Activated CD4-positive, alpha-beta T cell treated with anti-CD3 and anti-CD28 coated beads, Interleukin-2, amount 50 U/mL, for 1 hour (primary cell): ENCODE results near the gene ZNF575.
"Not testable (repeated sequence)": the region's sequence is repeated elsewhere in the genome, so short reads cannot be mapped to it uniquely, and the experiment has no call there.

Experiments used
- DNase-seq: peaks from one replicate; pipeline ENCODE4 v3.0.0-alpha.2; 2020

ZNF575 gene

DNA sequence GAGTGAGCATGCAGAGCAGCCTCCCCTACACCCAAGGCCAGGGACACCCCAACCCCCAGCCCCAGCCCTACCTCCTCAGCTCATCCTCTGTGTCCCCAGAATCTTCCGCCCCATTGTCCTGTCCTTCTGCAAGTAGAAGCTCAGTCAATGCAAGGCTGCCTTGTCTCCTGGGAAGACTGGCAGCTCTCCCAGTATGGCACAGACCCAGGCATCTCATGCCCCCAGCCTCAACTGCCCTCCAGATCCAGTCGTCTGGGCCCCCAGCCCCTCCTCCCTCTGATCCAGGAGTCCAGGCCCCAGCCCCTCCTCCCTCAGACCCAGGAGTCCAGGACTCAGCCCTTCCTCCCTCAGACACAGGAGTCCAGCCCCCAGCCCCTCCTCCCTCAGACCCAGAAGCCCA, 13.0 kb downstream of the ZNF575 start:
- DNase-seq = no peak

DNA sequence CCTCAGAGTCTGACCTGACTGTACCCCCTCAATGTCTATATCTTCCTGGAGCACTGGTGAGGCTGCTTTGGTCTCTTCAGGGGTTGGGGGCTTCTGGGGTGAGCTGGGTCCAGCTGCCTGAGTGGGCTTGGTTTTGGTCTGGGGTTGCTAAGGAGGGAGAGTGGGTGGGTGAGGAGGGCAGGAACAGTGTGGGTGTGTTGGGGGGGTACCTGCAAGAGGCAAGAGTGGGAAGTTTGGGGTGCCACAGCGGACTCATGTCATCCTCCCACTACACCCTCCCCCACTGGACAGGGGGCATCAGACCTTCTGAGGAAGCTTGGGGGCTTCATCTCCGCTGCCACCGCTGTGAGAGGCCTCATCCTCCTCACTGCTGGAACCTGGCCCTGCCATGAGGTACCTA, 13.6 kb downstream of the ZNF575 start:
- DNase-seq = no peak

DNA sequence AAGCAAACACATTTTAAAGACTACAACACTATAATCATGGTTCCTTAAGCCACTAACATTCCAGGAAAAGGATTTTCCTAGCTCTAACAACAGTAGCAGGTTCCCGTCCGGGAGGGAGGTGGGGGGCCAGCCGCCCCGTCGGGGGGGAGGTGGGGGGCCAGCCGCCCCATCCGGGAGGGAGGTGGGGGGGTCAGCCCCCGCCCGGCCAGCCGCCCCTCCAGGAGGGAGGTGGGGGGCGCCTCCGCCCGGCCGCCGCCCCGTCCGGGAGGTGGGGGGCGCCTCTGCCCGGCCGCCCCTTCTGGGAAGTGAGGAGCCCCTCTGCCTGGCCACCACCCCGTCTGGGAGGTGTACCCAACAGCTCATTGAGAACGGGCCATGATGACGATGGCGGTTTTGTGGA, 14.9 kb downstream of the ZNF575 start:
- DNase-seq = not testable (repeated sequence)

DNA sequence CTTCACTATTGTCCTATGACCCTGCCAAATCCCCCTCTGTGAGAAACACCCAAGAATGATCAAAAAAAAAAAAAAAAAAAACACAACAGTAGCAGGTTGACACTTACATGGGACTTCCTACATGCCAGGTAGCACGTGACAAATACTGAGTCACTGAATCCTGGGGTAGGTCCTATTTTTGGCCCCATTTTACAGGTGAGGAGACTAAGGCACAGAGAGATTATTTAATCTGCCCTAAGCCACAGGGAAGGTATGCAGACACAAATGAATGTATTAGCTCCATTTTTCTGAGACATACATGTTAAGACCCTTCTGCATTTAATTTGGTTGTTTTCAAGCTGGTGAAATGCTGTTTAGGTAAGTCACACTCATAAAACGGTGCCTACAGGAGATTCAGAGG, 15.7 kb downstream of the ZNF575 start:
- DNase-seq = no peak

DNA sequence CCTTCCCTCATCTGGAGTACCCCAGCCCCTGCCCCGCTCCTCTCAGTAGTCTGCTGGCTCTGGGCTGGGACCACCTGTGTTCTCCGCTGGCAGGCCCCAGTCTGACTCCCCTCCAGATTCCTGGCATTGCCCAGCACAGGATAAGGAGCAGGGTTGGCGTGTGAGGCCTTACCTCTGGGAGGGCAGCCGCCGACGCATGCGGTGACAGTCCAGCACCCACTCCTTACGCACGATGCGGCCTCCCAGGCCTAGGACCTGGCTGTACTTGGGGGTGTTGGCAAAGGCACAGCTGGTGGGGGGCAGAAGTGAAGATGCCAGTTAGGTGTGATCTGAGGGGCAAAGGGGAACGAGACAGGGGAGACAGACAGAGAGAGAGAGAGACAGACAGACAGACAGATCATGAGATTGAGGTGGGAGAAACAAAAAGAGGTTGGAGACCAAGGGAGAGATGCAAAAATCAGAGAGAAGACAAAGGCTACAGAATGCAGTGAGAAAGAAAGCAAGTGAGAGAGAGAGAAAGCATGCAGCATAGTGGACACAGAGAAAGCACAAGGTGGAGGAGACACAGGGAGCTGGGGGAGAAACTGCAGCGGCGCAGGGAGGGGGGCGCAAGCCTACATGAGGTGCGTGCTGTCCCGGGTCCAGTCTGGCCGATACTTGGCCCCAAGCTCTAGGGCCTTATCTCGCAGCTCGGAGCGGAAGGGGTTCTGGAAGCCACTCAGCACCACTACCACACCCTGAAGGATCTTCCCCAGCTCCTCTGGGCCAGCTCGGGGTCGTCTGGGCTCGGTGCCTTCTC, 18.6 kb downstream of the ZNF575 start:
- DNase-seq = no peak

DNA sequence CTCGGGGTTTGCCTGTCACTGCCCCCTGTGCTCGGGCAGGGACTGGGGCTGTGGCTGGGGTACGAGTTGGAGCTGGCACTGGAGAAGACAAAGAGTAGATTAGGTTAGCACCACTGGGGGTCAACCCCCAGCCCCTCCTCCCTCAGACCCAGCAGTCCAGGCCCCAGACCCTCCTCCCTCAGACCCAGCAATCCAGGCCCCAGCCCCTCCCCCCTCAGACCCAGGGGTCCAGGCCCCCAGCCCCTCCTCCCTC, 19.1 kb downstream of the ZNF575 start:
- DNase-seq = no peak

DNA sequence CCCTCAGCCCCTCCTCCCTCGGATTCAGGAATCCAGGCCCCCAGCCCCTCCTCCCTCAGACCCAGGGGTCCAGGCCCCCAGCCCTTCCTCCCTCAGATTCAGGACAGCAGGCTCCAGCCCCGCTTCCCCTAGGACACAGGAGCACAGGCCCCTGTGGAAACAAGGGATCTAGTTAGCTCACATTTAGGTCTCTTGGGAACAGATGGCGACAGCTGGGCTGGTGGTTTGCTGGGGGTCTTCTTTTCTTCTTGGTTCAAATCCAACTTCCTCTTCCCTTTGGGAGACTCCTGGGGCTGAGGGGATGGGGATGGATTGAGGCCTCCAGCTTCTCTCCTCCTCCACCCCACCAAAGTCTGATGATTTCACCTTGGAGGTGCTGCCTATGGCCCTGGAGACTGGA, 19.6 kb downstream of the ZNF575 start:
- no peak for DNase-seq

DNA sequence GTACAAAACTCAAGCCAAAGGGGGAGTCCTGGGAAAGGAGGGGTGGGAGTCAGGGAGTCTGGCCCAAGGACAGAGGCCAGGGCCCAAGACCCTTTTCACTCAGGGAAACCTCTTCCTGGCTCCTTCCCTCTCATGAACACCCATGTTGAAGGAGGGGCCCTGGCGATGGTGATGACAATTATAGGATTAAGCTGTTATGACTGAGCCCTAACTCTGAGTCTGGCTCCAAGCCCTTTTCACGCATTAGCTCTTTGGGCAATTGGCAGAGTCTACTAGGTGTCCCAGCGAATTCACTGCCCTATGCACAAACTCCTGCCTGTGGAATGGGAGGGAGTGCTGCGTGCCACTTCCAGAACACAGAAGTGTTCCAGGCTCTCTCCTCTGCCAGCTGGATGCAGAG, 20.7 kb downstream of the ZNF575 start:
- no peak for DNase-seq

DNA sequence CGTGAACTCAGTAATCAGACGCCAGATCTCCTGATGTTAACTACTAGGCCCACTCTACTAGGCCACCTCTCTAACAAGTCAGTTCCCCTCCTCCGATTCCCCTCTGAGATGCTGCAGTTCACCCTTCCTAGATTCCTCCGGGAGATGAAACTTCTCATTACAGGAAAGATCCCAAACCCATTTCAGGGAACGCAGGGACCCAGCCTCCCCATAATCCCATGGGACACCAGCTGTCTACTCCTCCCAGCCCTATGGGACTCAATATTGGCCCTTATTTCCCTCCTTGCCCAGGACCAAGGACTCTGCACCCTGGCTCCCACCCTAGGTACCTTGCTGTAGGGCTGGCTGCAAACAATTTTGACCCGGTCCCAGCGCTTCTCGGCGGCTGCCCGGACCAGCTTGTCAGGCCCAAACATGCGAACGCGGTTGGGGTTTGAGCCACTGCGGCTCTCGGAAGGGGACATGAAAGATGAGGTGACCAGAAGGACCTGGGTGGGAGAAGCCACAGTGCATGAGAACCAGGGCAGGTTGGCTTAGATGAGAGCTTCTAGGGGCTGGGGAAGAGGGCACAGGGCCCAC, 21.4 kb downstream of the ZNF575 start:
- no peak for DNase-seq

DNA sequence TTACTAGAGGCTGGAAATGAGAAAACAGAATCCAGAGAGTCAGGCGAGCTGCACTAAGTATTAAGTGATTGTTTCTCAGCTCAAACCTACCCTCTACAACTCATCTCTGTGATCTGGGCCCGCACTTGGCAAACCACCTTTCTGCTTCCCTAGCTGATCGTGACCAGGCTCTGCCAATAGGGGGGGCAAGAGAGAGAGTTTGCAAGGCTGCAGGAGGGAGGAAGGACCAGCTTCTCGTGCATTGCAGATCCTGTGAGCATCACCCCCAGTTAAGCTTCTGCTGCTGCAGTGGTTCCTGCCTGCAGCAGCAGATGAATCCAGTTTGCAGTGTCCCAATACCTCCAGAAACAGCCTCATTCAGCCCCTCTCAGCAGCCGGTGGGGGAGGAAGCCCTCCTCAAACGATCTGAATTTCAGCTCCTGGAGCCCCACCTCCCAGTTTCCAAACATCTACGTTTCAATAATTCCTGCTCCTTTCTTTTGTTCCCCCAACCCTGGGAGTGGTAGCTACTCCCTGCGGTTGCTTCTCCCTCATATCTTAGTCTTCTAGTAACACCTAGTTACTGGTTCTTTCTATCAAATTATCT, 22.3 kb downstream of the ZNF575 start:
- peak; percentile 84 for DNase-seq

DNA sequence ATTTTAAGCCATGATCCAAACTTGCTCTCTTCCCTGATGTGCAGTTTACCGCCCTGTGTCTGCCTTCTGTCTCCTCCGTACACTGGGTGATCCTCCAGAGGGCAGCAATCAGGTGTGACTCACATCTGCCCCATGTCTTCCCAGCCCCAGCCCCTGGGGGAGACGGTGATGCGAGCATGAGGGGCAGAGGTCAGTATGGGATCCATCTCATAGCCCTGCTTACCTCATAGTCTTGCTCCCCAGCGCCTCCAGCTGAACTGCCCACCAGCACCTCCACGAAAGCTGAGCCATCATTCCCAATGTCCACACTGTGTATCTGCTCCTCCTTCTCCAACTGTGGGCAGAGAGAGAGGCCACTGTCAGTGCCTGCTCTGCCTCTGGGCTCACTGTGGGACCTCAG, 27.7 kb downstream of the ZNF575 start:
- no peak for DNase-seq

DNA sequence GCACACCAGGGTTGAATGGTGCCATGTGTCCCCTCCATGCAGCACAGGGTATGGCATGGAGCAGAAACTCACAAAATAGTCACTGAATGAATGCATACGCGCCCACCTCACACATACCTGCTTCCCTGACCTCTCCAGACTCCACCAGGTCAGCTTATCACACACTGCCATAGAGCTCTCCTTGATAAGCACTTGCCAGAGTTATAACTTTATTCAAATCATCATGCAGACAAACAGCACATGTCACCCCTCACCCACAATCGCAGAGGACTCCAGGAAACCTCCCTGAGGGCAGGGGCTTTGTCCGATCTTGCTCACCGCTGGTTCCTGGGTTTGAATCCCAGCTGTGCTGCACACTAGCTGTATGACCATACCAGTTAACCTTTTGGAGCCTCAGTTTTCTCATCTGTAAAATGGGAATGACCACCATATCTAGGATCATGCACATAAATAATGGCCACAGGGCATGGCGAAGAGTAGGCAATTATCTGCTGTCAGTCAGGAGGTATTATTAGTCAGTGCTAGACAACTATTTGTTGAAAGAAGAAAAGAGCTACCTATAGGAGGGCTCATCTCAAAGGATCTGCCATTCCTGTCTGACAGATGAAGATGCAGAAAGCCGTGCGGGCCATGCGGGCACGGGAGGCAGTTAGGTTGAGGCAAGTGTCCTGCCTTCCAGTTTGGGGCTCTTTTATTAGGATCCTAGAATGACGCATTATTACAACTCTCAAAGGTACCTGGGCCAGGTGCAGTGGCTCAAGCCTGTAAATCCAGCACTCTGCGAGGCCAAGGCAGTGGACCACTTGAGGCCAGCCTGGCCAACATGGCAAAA, 28.4 kb downstream of the ZNF575 start:
- no peak for DNase-seq

DNA sequence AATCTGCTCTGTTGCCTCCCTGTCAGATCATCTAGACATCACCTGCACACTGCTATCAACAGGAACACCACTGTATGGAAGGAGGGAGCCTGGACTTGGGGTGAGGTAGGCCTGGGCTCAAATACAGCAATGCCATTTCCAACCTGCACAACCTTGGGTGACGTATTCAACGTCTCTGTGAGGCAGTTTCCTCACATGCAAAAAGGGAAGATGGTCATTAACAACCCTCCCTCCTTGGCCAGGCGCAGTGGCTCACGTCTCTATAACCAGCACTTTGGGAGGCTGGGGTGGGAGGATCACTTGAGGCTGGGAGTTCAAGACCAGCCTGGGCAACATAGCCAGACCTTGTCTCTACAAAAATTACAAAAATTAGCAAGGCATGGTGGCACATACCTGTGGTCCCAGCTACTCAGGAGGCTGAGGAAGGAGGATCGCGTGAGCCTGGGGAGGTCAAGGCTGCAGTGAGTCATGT, 29.3 kb downstream of the ZNF575 start:
- no peak for DNase-seq

DNA sequence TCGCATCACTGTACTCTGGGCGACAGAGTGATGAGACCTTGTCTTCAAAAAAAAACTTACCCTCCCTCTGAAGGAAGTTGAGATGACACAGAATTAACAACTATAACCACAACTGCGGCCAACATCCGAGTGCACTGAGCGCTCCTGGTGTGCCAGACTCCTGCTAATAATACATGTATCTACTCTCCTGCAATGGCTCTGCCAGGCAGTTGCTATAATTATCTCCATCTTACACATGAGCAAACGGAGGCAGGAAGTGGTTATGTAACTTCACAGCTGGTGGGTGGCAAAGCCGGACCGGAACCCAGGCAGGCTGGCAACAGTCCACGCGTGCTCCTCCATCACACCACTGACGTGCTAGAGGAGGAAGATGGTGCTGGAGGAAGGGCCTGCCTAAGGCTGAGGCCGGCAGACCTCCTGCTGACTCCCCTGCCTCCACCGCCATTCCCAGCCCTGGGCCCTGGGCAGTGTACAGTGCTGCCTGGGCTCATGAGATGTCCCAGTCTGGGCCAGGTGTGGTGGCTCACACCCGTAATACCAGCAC, 29.8 kb downstream of the ZNF575 start:
- peak; percentile 67 for DNase-seq

DNA sequence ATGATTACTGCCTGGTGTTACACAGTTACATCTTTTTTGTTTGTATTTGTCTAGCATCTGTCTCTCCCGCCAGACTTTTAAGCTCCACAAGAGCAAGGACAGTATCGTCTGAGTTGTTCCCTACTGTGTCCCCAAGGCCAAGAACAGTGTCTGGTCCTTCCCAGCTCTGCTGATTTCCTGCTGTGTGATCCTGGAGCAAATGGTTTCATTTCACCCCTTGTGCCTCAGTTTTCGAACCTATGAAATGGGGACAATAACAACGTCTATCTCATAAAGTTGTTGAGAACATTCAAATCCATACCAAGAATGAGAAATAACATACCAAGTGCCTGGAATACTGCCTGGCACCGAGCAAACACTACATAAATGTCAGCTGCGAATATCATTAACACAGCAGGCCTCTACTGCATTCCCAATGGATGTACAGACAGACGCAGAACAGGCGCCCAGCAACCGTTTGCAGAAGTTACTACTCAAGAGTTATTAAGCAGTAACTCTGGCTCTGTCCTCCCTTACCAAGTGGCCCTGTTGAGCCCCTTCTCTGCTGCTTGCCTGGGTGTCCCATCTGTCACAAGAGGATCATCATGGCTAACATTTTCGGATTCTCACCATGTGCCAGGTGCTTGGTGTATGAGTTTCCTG, 30.9 kb downstream of the ZNF575 start:
- DNase-seq = no peak

DNA sequence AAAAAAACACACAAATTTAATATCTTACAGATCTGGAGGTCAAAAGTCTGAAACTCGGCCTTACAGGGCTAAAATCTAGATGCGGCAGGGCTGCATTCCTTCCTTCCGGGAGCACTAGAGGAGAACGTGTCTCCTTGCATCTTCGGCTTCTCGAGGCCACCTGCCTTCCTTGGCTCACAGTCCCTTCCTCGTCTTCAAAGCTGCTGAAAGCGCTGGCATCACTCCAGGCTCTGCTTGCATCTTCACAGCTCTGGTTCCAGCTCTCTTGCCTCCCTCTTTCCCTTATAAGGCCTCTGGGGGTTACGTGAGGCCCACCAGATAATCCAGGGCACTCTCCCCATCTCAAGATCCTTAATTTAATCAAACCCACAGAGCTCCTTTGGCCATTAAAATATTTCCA, 31.8 kb downstream of the ZNF575 start:
- DNase-seq = no peak

DNA sequence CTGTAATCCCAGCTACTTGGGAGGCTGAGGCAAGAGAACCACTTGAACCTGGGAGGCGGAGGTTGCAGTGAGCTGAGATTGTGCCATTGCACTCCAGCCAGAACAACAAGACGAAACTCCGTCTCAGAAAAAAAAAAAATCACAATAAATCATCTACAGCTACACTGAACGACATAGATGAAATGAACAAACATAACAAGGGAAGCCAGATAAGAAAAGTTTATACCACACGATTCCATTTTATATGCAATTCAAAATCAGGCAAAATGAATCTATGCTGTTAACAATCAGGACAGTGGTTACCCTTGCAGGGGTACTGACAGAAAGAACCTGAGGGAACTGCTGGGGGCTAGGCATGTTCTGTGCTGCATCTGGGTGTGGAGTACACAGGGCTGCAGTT, 36.7 kb downstream of the ZNF575 start:
- no peak for DNase-seq

DNA sequence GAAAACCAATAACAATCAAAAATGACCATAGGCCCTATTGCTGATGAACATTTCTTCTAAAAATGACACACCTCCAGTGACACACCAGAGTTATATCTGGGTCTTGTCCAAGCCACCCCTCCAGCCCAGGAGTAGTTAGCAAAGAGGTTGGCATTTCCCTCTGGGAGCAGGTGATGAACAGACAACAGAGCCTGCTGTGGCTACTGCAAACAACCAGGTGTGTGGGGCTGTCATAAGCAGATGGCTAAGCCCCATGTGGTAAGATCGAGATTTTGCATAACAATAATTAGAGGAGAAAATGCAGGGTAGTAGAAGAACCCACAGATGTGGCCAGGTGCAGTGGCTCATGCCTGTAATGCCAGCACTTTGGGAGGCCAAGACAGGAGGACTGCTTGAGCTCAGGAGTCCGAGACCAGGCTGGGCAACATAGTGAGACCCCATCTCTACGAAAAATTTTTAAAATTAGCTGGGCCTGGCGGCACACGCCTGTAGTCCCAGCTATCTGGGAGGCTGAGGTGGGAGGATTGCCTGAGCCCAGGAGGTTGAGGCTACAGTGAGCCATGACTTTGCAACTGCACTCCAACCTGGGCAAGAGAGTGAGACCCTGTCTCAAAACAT, 37.3 kb downstream of the ZNF575 start:
- DNase-seq = no peak

DNA sequence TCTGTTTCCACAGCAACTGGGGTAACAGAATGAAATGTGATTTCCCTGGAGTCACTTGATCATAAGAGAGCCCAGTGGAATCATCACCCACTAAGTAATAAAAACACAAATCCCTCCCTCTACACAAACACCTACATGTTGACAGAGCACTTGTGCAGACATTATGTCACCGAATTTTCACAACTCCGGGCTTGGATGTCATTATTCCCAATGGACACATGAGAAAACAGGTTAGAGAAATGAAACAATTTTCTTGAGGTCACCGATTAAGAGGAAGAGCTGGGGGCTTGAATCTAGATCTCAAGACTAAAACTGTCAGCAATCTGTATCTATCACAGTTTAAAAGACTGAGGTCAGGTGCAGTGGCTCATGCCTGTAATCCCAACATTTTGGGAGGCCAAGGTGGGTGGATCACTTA, 39.2 kb downstream of the ZNF575 start:
- DNase-seq = no peak

DNA sequence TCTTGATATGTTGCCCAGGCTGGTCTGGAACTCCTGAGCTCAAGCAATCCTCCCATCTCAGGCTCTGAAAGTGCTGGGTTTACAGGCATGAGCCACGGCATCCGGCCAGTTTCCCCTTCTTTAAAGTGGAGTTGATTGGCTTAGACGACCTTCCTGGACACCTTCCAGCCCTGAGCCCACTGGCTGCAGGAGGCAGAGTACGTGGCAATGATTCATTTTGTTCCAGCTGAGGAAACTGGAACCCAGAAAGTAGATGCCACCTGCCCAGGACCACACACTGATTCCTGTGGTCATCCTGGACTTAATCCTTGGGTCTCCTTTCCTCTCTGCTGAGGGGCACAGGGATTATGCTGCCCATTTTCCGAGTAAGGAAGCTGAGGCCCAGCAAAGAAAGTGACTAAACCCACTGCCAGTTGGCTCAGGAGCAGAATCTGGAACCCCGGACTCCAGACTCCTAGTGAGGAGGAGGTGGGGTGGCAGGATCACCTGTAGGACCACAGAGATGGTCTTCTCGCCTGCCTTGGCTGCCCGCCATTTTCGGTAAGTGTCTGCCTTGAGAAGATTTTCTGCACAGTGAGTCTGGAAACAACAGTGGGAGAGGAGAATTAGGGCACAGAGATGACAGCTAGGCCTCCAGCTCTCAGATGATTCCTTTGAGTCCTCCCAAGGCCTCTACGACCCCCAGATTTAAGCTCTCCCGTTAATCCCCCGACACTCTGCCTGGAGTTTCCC, 41.6 kb downstream of the ZNF575 start:
- no peak for DNase-seq

DNA sequence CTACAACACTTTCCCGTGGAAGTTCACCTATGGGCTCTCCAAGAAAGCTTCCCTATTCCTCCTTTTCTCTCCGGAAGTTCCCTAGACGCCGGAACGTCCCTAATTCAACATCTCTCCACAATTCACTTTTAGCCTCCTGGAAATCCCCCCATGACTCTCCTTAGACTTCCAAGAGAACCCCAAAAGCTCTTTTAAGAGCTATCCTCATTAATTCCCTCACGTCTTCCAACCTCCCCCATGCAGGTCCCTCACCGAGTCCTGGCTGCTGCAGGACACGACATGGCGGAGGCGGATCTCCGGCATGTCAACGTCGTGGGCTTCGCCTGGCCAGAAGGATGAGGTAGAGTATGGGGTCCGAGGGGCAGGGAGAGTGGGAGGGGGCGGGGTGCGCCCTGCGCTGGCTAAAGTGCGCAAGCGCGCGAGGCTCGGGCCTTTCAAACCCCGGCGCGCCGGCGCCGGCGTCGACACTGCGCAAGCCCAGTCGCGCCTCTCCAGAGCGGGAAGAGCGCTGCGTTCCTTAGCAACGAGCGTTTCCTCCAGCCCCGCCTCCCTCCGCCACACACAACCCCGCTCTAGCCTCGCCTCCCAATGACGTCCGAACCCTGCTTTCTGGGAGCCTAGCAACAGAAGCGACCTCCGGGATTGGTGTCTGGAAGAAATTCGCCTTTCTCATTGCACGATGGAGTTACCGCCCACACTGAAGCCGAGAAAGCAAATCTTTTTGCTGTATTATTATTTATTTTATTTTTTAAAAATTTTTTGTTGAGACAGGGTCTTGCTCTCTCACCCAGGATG, 42.4 kb downstream of the ZNF575 start, which contains the start of the genes PINLYP and XRCC1:
TSS of gene PINLYP (plus strand) at position 646 of the 795 bp plus-strand sequence. CDS start 1,391 bp downstream, outside the sequence.
TSS of gene XRCC1 (minus strand) at position 372 of the 795 bp plus-strand sequence. CDS start at position 303, 69 bp downstream.
- peak; percentile 97 for DNase-seq
